HepG2 (cell line): ENCODE results near the gene TTPAL. TPM values are rescaled to one million over a fixed set of nuclear protein-coding genes. Genes with fewer than 3 reads are reported as not detected.

Source experiments
- ARID4A ChIP-seq: sonication (generic); formaldehyde crosslinking; IDR thresholded peaks from 2 replicates; pipeline ENCODE4 v1.5.0; 2020; ENCODE audit warnings: mild to moderate bottlenecking, missing genetic modification reagents, borderline replicate concordance
- DBP ChIP-seq: sonication (generic); formaldehyde crosslinking; IDR thresholded peaks from 2 replicates; pipeline ENCODE4 v1.4.0; 2020; ENCODE audit warnings: missing genetic modification reagents; ENCODE audit errors: not compliant biosample characterization
- GFI1 ChIP-seq: sonication (generic); formaldehyde crosslinking; IDR thresholded peaks from 2 replicates; pipeline ENCODE4 v1.5.0; 2020; ENCODE audit warnings: missing genetic modification reagents, mild to moderate bottlenecking, borderline replicate concordance
- HNRNPL ChIP-seq: fragments of 200-400 bp; formaldehyde crosslinking; IDR thresholded peaks from 2 replicates; pipeline ENCODE4 v1.6.1; 2017; ENCODE audit warnings: mild to moderate bottlenecking, low read depth, low read length
- MLLT10 ChIP-seq: sonication (generic); formaldehyde crosslinking; IDR thresholded peaks from 2 replicates; pipeline ENCODE4 v1.4.0; 2020; ENCODE audit warnings: missing genetic modification reagents
- PAWR ChIP-seq: sonication (generic); formaldehyde crosslinking; IDR thresholded peaks from 2 replicates; pipeline ENCODE4 v1.4.0; 2020; ENCODE audit warnings: missing genetic modification reagents, mild to moderate bottlenecking, borderline replicate concordance
- STAG1 ChIP-seq: sonication (generic); formaldehyde crosslinking; IDR thresholded peaks from 2 replicates; pipeline ENCODE4 v1.4.0; 2020; ENCODE audit warnings: missing genetic modification reagents
- ZNF138 ChIP-seq: sonication (generic); formaldehyde crosslinking; IDR thresholded peaks from 2 replicates; pipeline ENCODE4 v1.5.0; 2020; ENCODE audit warnings: mild to moderate bottlenecking, low read depth, missing genetic modification reagents
- ZNF142 ChIP-seq: sonication (generic); formaldehyde crosslinking; IDR thresholded peaks from 2 replicates; pipeline ENCODE4 v1.4.0; 2020; ENCODE audit warnings: missing genetic modification reagents
- ZNF180 ChIP-seq: sonication (generic); formaldehyde crosslinking; IDR thresholded peaks from 2 replicates; pipeline ENCODE4 v1.4.0; 2020; ENCODE audit warnings: low read depth, missing genetic modification reagents, borderline replicate concordance
- ZNF296 ChIP-seq: sonication (generic); formaldehyde crosslinking; conservative IDR thresholded peaks from 2 replicates; pipeline ENCODE4 v1.5.0; 2020; ENCODE audit warnings: mild to moderate bottlenecking, missing genetic modification reagents
- ZNF343 ChIP-seq: sonication (generic); formaldehyde crosslinking; IDR thresholded peaks from 2 replicates; pipeline ENCODE4 v1.4.0; 2020; ENCODE audit warnings: mild to moderate bottlenecking, missing genetic modification reagents
- ZNF570 ChIP-seq: sonication (generic); formaldehyde crosslinking; IDR thresholded peaks from 2 replicates; pipeline ENCODE4 v1.4.0; 2020; ENCODE audit warnings: mild to moderate bottlenecking, missing genetic modification reagents, borderline replicate concordance
- ZNF772 ChIP-seq: sonication (generic); formaldehyde crosslinking; IDR thresholded peaks from 2 replicates; pipeline ENCODE4 v1.5.0; 2020; ENCODE audit warnings: mild to moderate bottlenecking, missing genetic modification reagents
- ZSCAN20 ChIP-seq: sonication (generic); formaldehyde crosslinking; IDR thresholded peaks from 2 replicates; pipeline ENCODE4 v1.4.0; 2020; ENCODE audit warnings: missing genetic modification reagents, mild to moderate bottlenecking, borderline replicate concordance
- polyA plus RNA-seq, 8 experiments: library from polyadenylated mRNA; depleted of rRNA in 3 of 8; stranded (reverse) in 7 of 8; unstranded in 1 of 8; fragments of >200 nt; fragmentation: Illumina TruSeq in 4 of 8; extraction: Trizol in 4 of 8; gene quantifications; 2 replicates each; pipeline versions ENCODE4 v1.2.1 to v1.2.3, GENCODE V29; 2011 to 2016; ENCODE audit warnings: low read depth in 4 of 8, missing spikeins in 1 of 8, mixed read lengths in 1 of 8; ENCODE audit not compliant: insufficient read depth in 1 of 8
- total RNA-seq, 5 experiments: library from RNA; depleted of rRNA; stranded (reverse); fragments of >200 nt; fragmentation: Illumina TruSeq; extraction: Trizol; gene quantifications; 2 replicates each; pipeline ENCODE4 v1.2.3, GENCODE V29; 2016; ENCODE audit warnings: low read depth in 1 of 5
- TF ChIP-seq, protein P1 (sequence below): sonication (generic); formaldehyde crosslinking; IDR thresholded peaks from 2 replicates; pipeline ENCODE4 v1.5.0; 2020; ENCODE audit warnings: missing genetic modification reagents, mild to moderate bottlenecking, borderline replicate concordance

Gene TTPAL
- total and polyA plus RNA-seq, 2 of the 13 experiments (the other 11 are each of a cell fraction or from before 2014, with no cell fraction given): 4.3 to 18.8 TPM

DNA sequence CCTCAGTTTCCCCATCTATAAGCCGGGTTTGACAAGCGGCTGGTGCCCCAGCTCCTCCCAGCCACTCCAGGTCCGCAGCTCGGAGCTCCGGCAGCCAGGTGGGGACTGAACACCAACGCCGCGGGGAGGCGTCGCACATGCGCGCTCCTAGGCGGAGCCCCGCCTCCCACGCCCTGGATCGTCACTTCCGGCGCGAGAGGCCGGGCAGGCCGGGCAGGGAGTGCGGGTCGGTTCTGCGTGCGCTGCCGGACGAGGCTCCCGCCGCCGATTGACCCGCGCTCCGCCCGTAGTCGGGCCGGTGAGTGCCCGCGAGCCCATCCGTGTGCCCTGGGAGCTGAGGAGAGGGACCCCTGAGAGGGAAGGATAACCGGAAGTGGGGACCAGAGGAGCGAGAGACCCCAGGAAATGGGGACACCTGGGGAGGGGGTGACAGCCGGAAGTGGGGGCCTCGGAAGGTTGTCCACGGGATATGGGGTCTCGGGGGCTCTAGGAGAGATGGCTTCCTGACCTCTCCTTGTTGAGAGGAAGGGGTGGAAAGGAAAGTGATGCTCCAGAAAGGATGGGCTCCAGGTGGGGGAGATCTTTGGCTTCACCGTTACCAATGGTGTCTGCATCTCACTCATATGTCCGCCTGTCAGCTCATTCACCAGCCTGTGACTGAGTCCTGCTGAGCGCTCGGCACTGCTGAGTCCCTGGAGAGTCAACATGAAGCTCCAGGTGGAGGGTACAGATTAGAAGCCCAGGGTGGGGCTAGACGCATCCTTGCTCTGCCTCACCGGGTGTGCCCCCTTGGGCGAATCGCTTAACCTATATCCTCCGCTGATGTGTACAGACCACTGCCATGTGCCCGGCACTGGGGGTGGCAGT is at the start of gene TTPAL (continued):
- TF ChIP-seq ARID4A (CRISPR knock-in tag): peak; percentile 99
- peak; percentile 97 for TF ChIP-seq ZNF343 (CRISPR knock-in tag)
- no peak for TF ChIP-seq PAWR
- no peak for TF ChIP-seq ZSCAN20 (CRISPR knock-in tag)
- TF ChIP-seq ZNF772 (CRISPR knock-in tag): peak; percentile 99
- TF ChIP-seq ZNF296 (CRISPR knock-in tag): peak; percentile 76; the same call in 1 of the 2 replicates
- TF ChIP-seq STAG1 (CRISPR knock-in tag): peak; percentile 62
- peak; percentile 96 for TF ChIP-seq ZNF138 (CRISPR knock-in tag)
- peak; percentile 91; the same call in 1 of the 2 replicates for TF ChIP-seq ZNF570 (CRISPR knock-in tag)
- TF ChIP-seq HNRNPL: 0 out of 2 replicates have a peak, but pooled peaks have one; percentile 21
- peak; percentile 43 for TF ChIP-seq DBP (CRISPR knock-in tag)
- TF ChIP-seq, protein P1, sequence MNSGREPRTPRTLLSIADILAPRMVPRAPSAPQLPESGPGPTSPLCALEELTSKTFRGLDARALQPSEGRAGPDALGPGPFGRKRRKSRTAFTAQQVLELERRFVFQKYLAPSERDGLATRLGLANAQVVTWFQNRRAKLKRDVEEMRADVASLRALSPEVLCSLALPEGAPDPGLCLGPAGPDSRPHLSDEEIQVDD (CRISPR knock-in tag): peak; percentile 97; the same call in 1 of the 2 replicates
- TF ChIP-seq GFI1: no peak
- peak; percentile 26; the same call in 1 of the 2 replicates for TF ChIP-seq ZNF180 (CRISPR knock-in tag)
- TF ChIP-seq MLLT10 (CRISPR knock-in tag): no peak
- TF ChIP-seq ZNF142: peak; percentile 79; the same call in 1 of the 2 replicates
